GM12878 (cell line): Measurements from ENCODE around the gene IGLL5. TPM values are rescaled to one million over a fixed set of nuclear protein-coding genes. Genes with fewer than 3 reads are reported as not detected.

Source experiments
- BACH1 ChIP-seq: fragments of 450-650 bp; IDR thresholded peaks from 2 replicates; pipeline ENCODE4 v1.6.1; 2017; ENCODE audit warnings: mild to moderate bottlenecking, borderline replicate concordance
- CHD2 ChIP-seq: IDR thresholded peaks from 2 replicates; pipeline ENCODE4 v1.6.1; 2011; ENCODE audit warnings: low read depth, low read length, improper control_type of control experiment, borderline replicate concordance
- IKZF1 ChIP-seq: fragments of 450-650 bp; conservative IDR thresholded peaks from 2 replicates; pipeline ENCODE4 v1.6.1; 2017; ENCODE audit warnings: antibody characterized with exemption, mild to moderate bottlenecking
- IKZF2 ChIP-seq, 2 experiments: fragments of 450-650 bp; IDR thresholded peaks; 2 replicates each; pipeline ENCODE4 v1.6.1; 2017; ENCODE audit warnings: mild to moderate bottlenecking in 2 of 2, moderate library complexity in 2 of 2
- KDM1A ChIP-seq: fragments of 200-600 bp; sonication (generic); IDR thresholded peaks from 2 replicates; pipeline ENCODE4 v1.6.1; 2016; ENCODE audit warnings: borderline replicate concordance
- LARP7 ChIP-seq: fragments of 450-650 bp; IDR thresholded peaks from 2 replicates; pipeline ENCODE4 v1.6.1; 2017; ENCODE audit warnings: mild to moderate bottlenecking
- MEF2A ChIP-seq: IDR thresholded peaks from 2 replicates; pipeline ENCODE4 v1.6.1; 2011; ENCODE audit warnings: low read depth, mild to moderate bottlenecking, low read length, moderate library complexity; ENCODE audit not compliant: insufficient read depth
- MEF2B ChIP-seq: fragments of 450-650 bp; IDR thresholded peaks from 2 replicates; pipeline ENCODE4 v1.6.1; 2018; ENCODE audit warnings: mild to moderate bottlenecking, moderate library complexity; ENCODE audit not compliant: partially characterized antibody, poor library complexity, severe bottlenecking
- MYB ChIP-seq: fragments of 150-350 bp; IDR thresholded peaks from 2 replicates; pipeline ENCODE4 v1.6.1; 2014; ENCODE audit warnings: mild to moderate bottlenecking, low read depth, low read length, borderline replicate concordance
- NFIC ChIP-seq: IDR thresholded peaks from 2 replicates; pipeline ENCODE4 v1.6.1; 2012; ENCODE audit warnings: low read depth, mild to moderate bottlenecking, inconsistent platforms, low read length, moderate library complexity
- NFYA ChIP-seq: IDR thresholded peaks from 2 replicates; pipeline ENCODE4 v1.6.1; 2011; ENCODE audit warnings: low read depth, mild to moderate bottlenecking, low read length, improper control_type of control experiment, borderline replicate concordance
- PBX3 ChIP-seq: IDR thresholded peaks from 2 replicates; pipeline ENCODE4 v1.6.1; 2011; ENCODE audit warnings: mild to moderate bottlenecking, low read depth, low read length, moderate library complexity; ENCODE audit not compliant: insufficient replicate concordance
- RB1 ChIP-seq: fragments of 450-650 bp; formaldehyde crosslinking; IDR thresholded peaks from 2 replicates; pipeline ENCODE4 v1.6.1; 2017; ENCODE audit warnings: mild to moderate bottlenecking, borderline replicate concordance
- RELA ChIP-seq: fragments of 450-650 bp; IDR thresholded peaks from 2 replicates; pipeline ENCODE4 v1.8.0; 2014; ENCODE audit warnings: borderline replicate concordance; ENCODE audit not compliant: partially characterized antibody
- SIN3A ChIP-seq: IDR thresholded peaks from 2 replicates; pipeline ENCODE4 v1.6.1; 2012; ENCODE audit warnings: low read depth, low read length, improper control_type of control experiment
- SMAD1 ChIP-seq: fragments of 450-650 bp; IDR thresholded peaks from 2 replicates; pipeline ENCODE4 v1.6.1; 2018; ENCODE audit warnings: mild to moderate bottlenecking, low read depth; ENCODE audit not compliant: partially characterized antibody
- SMARCA5 ChIP-seq: fragments of 450-650 bp; IDR thresholded peaks from 2 replicates; pipeline ENCODE4 v1.6.1; 2017; ENCODE audit warnings: mild to moderate bottlenecking
- STAT1 ChIP-seq: fragments of 450-650 bp; conservative IDR thresholded peaks from 2 replicates; pipeline ENCODE4 v1.6.1; 2014; ENCODE audit warnings: antibody characterized with exemption, mild to moderate bottlenecking
- STAT3 ChIP-seq: IDR thresholded peaks from 2 replicates; pipeline ENCODE4 v1.6.1; 2011; ENCODE audit warnings: low read depth, low read length, improper control_type of control experiment
- TCF12 ChIP-seq: IDR thresholded peaks from 2 replicates; pipeline ENCODE4 v1.6.1; 2011; ENCODE audit warnings: low read depth, mild to moderate bottlenecking, low read length
- ZBED1 ChIP-seq: IDR thresholded peaks from 2 replicates; pipeline ENCODE4 v1.6.1; 2016; ENCODE audit warnings: borderline replicate concordance
- polyA plus RNA-seq, 11 experiments: library from polyadenylated mRNA; depleted of rRNA in 4 of 11; unstranded in 6 of 11; stranded (reverse) in 5 of 11; fragments of >200 nt; fragmentation: Nextera tagmentation in 4 of 11; fragmentation: Illumina TruSeq in 1 of 11; extraction: Ambion mirVana in 4 of 11; extraction: Trizol in 1 of 11; gene quantifications; 1 replicate in 1 of 11; 2 replicates in 10 of 11; pipeline versions ENCODE4 v1.2.1 to v1.2.3, GENCODE V29; 2011 to 2016; ENCODE audit warnings: inconsistent platforms in 2 of 11, missing spikeins in 2 of 11, low read depth in 1 of 11
- total RNA-seq, 4 experiments: library from RNA; depleted of rRNA in 3 of 4; stranded (reverse); fragments of >200 nt in 3 of 4; fragmentation: Illumina TruSeq in 1 of 4; extraction: Trizol in 1 of 4; gene quantifications; 2 replicates each; pipeline versions ENCODE4 v1.2.1 to v1.2.3, GENCODE V29; 2013 to 2021
- TF ChIP-seq, protein P1 (sequence below): fragments of 450-650 bp; IDR thresholded peaks from 2 replicates; pipeline ENCODE4 v1.6.1; 2018; ENCODE audit warnings: mild to moderate bottlenecking, low read depth, moderate library complexity; ENCODE audit not compliant: partially characterized antibody
- TF ChIP-seq, protein P2 (sequence below): IDR thresholded peaks from 2 replicates; pipeline ENCODE4 v1.6.1; 2012; ENCODE audit warnings: low read length, inconsistent platforms
- TF ChIP-seq, protein P3 (sequence below): fragments of 450-650 bp; IDR thresholded peaks from 2 replicates; pipeline ENCODE4 v1.6.1; 2016; ENCODE audit warnings: mild to moderate bottlenecking

IGLL5 gene
- total and polyA plus RNA-seq, 10 of the 15 experiments (the other 5 are each of a cell fraction or from before 2014, with no cell fraction given): not detected

DNA sequence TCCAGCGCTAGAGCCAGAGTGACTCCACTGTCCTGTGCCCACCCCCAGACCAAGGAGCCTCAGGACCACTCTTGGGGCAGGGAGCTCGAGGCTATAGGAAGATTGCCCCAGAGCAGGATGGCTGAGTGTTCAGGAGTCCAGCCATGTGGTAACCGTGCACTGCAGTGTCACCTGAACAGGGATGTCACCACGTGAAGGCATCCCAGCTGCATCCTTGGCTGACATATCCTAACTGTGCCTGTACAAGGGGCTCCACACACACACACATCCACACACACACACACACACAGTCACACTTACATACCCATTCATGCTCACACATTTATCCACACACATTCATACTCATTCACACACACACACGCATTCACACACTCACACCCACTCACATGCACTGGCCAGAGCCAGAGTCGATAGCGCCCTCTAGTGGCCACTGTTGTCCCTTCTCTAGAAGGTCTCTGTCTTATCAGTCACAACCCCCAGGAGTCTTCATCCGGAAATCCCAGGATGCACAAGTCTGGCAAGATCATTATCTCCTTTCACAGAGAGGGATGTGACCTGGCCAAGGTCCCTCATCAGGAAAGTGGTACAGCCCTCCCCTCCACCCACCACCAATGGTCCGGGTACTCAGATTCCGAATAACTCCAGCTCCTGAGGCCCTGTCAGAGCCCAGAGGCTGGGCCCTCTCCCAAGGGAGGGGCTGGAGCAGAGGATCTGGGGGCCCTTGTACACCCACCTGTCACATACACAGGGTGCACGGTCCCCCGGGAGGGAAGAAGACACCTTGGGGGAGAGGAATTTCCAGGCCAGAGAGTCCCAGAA, 55.1 kb downstream of the IGLL5 start (continued):
- TF ChIP-seq, protein P1, sequence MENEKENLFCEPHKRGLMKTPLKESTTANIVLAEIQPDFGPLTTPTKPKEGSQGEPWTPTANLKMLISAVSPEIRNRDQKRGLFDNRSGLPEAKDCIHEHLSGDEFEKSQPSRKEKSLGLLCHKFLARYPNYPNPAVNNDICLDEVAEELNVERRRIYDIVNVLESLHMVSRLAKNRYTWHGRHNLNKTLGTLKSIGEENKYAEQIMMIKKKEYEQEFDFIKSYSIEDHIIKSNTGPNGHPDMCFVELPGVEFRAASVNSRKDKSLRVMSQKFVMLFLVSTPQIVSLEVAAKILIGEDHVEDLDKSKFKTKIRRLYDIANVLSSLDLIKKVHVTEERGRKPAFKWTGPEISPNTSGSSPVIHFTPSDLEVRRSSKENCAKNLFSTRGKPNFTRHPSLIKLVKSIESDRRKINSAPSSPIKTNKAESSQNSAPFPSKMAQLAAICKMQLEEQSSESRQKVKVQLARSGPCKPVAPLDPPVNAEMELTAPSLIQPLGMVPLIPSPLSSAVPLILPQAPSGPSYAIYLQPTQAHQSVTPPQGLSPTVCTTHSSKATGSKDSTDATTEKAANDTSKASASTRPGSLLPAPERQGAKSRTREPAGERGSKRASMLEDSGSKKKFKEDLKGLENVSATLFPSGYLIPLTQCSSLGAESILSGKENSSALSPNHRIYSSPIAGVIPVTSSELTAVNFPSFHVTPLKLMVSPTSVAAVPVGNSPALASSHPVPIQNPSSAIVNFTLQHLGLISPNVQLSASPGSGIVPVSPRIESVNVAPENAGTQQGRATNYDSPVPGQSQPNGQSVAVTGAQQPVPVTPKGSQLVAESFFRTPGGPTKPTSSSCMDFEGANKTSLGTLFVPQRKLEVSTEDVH: no peak
- TF ChIP-seq CHD2: no peak
- peak; percentile 53; the same call in 1 of the 2 replicates for TF ChIP-seq TCF12
- TF ChIP-seq MYB: no peak
- TF ChIP-seq IKZF2 (IDR thresholded peaks at IDR 0.05): peak; percentile 83 to 88
- TF ChIP-seq PBX3: no peak
- 0 out of 2 replicates have a peak, but pooled peaks have one; percentile 66 for TF ChIP-seq MEF2A
- no peak for TF ChIP-seq BACH1
- TF ChIP-seq SMAD1: no peak
- no peak for TF ChIP-seq KDM1A
- no peak for TF ChIP-seq LARP7
- TF ChIP-seq, protein P2, sequence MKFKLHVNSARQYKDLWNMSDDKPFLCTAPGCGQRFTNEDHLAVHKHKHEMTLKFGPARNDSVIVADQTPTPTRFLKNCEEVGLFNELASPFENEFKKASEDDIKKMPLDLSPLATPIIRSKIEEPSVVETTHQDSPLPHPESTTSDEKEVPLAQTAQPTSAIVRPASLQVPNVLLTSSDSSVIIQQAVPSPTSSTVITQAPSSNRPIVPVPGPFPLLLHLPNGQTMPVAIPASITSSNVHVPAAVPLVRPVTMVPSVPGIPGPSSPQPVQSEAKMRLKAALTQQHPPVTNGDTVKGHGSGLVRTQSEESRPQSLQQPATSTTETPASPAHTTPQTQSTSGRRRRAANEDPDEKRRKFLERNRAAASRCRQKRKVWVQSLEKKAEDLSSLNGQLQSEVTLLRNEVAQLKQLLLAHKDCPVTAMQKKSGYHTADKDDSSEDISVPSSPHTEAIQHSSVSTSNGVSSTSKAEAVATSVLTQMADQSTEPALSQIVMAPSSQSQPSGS: no peak
- no peak for TF ChIP-seq SIN3A
- TF ChIP-seq IKZF1: peak; percentile 76
- no peak for TF ChIP-seq STAT1
- peak; percentile 87; the same call in 1 of the 2 replicates for TF ChIP-seq SMARCA5
- peak; percentile 22; the same call in 1 of the 2 replicates for TF ChIP-seq RB1
- no peak for TF ChIP-seq NFIC
- peak; percentile 48 for TF ChIP-seq MEF2B
- TF ChIP-seq ZBED1: peak; percentile 81; the same call in 1 of the 2 replicates
- TF ChIP-seq NFYA: no peak
- no peak for TF ChIP-seq STAT3
- TF ChIP-seq, protein P3, sequence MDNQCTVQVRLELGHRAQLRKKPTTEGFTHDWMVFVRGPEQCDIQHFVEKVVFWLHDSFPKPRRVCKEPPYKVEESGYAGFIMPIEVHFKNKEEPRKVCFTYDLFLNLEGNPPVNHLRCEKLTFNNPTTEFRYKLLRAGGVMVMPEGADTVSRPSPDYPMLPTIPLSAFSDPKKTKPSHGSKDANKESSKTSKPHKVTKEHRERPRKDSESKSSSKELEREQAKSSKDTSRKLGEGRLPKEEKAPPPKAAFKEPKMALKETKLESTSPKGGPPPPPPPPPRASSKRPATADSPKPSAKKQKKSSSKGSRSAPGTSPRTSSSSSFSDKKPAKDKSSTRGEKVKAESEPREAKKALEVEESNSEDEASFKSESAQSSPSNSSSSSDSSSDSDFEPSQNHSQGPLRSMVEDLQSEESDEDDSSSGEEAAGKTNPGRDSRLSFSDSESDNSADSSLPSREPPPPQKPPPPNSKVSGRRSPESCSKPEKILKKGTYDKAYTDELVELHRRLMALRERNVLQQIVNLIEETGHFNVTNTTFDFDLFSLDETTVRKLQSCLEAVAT: peak; percentile 83
- TF ChIP-seq RELA: no peak
